ENCODE results near the gene CITED1.

Gene CITED1

GRCh38 chrX:72269671-72270251 is 36.0 kb downstream of the CITED1 start:
- DNase-seq = peak; percentile 36

GRCh38 chrX:72268597-72269365 is 36.9 kb downstream of the CITED1 start:
- DNase-seq = no peak

- no peak for DNase-seq
Measured at GRCh38 chrX:72265263-72265662, 40.5 kb downstream of the CITED1 start.

GRCh38 chrX:72262077-72262476 is 43.6 kb downstream of the CITED1 start:
- no peak for DNase-seq

GRCh38 chrX:72260448-72260847 is 45.3 kb downstream of the CITED1 start:
- no peak for DNase-seq

GRCh38 chrX:72258174-72258573 is 47.5 kb downstream of the CITED1 start:
- DNase-seq = no peak

- DNase-seq = no peak
Measured at GRCh38 chrX:72255864-72256263, 49.9 kb downstream of the CITED1 start.

GRCh38 chrX:72255445-72255844 is 50.3 kb downstream of the CITED1 start:
- no peak for DNase-seq

- DNase-seq = no peak
Measured at GRCh38 chrX:72254816-72255215, 50.9 kb downstream of the CITED1 start.

- no peak for DNase-seq
Measured at GRCh38 chrX:72253686-72254085, 52.0 kb downstream of the CITED1 start.
